ENCODE measurements around the gene PLXDC2.

The PLXDC2 gene

GRCh38 chr10:19815731-19816410, 361 bp upstream of the PLXDC2 start:
- no peak for DNase-seq (ENCODE audit: low read depth in 2 of 2)

DNA sequence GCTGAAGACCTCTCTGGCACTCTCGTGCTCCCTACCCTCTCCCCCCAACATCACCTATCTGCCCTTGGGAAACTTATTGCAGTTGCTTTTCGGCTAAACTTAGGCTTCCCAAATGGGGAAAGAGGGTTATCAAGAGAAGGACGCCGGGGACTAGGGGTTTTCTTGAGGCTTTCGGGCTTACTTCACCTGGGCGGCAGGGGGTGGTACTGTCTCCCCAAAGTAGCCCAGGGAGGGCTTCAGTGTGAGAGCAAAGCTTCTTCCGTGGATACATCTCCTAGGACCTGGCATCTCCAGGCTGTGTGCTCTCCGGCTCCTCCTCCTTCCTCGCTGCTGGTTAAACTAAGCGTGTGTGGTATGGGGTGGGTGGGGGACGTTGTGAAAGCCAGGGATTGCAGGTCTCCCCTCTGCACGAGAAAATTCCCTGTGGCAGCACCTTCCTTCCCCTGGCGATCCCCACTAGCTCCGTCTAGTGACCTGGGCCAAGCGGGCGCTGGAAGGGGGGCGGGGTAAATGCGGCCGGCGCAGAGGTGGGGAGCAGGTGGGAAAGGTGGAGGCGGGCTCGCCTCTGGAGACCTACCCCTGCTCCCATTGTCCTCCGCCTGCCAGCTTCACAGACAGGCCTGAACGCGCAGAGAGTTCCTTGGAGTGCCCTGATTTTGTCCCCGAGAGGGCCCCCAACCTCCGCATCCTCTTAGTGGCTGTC, 1.1 kb downstream of the PLXDC2 start:
- DNase-seq (ENCODE audit: low read depth in 2 of 2), result no peak

- DNase-seq (ENCODE audit: low read depth in 2 of 2), result no peak
Measured at GRCh38 chr10:19818876-19819275, 2.6 kb downstream of the PLXDC2 start.

DNA sequence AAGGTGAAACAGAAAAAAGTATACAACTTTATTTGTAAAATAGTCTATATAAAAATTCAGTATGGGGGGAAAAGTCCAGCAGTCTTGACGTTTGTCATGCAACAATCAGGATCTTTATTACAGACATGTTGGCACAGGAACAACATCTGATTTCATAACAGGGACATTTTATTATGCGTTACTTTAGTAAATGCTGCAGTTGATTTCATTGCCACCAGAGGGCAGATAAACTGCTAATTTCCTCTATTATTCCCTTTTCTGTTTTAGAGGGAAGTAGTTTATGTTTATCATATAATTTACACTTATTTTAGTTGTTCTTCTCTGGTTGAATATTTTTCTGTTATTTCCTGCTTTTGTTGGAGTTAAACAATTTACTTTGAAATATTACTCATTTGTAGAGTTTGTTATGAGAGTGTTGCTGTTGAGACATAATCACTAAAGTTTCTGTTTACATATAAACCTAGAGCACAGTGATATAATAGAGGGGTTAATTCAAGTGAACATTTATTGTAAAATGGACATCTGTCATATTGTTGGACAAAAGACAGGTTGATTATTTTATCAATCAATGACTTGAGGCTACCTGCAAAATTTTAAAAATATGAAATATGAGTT, 3.3 kb downstream of the PLXDC2 start:
- no peak for DNase-seq (ENCODE audit: low read depth in 2 of 2)

DNA sequence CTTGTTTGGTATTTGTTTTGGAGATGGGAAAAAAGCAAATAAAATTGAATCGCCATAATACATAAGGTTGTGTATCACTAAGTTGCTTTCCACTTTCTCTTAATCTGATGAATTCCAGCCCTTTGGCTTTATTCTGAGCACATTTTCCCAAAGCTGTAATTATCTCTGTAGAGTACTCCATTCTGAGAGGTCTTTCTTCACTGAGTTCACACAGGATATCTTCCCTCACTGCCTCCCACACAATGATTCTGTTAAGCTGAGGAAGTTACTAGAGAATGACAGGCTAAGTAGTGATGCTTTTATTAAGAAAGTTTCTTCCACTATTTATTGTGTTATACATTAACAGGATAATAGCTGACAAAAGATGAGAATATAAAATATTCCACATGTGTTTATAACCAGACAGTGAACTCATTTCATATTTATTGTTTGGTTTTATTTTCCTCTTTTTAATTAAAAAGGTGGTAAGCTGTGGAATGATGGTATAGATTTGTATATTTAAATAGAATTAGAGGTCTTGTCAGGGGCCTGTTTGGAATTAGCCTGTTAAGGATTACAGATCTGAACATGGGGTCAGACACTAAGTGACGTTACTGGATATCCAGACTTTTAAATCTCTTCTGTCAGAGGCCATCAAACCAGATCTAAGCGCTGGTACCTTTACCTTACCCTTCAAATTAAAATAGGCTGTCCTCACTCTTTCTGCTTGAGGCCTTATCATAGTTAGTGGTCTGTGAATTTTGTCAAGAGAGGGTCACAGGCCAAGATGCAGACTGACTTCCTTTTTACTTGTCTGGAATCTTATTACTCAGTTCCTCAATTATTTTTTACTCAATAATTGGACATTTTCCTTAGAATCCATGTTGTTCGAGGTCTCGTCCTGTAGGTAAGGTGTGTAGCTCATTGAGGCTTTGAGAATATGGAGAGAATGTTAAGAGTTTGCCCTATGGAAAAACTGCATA, 8.4 kb downstream of the PLXDC2 start:
- DNase-seq (ENCODE audit: low read depth in 2 of 2), result no peak

DNA sequence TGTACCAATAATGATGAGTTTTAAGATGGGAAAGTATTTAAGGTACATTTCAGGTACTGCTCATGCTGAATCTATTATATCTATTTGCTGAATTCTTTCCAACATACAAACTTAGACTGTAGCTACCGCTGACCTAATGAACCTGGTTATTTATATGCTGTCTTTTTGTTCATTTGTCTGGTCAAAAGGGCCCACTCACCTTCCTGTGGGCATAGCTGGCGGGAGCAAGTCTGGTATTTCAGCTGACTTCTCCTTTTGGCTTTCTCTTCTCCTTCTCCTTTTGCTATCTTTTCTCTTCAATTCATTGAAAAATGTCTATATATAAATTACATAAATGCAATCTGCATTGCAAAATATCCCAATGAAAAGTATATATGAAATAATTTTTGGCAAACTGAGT, 9.5 kb downstream of the PLXDC2 start:
- DNase-seq (ENCODE audit: low read depth in 2 of 2), result no peak

GRCh38 chr10:19826712-19827111, 10.5 kb downstream of the PLXDC2 start:
- no peak for DNase-seq (ENCODE audit: low read depth in 2 of 2)

- DNase-seq (ENCODE audit: low read depth in 2 of 2), result no peak
Measured at GRCh38 chr10:19828278-19829049, 12.2 kb downstream of the PLXDC2 start.

GRCh38 chr10:19832699-19833098, 16.5 kb downstream of the PLXDC2 start:
- DNase-seq (ENCODE audit: low read depth in 2 of 2), result no peak

DNA sequence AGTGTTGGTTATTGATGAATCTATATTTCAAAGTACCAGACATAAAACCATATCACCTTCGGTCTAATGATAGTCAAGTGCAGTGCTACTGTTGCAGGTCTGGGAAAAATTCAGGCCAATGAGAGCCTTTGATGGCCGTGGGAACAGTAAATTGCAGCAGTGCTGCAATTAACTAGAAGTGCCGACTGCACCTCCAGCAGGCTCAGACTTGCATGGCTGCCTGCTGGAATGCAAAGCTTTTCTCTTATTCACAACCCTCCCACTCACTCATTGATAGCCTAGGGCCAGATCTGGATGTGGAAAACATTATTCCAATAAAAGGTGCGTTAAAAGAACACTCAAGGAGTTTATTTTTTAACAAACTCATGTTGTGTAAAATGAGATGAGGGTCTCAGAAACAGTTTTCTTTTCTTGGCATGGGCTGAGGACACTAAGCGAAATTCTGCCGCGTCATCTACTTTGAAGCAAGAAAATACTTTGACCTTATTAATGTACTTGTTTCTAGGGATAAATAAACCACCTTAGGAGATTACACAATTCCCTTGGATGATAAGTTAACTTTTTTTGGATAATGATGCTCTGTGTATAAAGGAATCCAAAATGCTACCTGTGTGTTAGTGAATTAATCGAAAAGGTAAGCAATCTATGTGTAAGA, 17.1 kb downstream of the PLXDC2 start:
- DNase-seq (ENCODE audit: low read depth in 2 of 2), result no peak

- DNase-seq (ENCODE audit: low read depth in 2 of 2), result no peak
Measured at GRCh38 chr10:19835952-19836351, 19.7 kb downstream of the PLXDC2 start.

- no peak for DNase-seq (ENCODE audit: low read depth in 2 of 2)
Measured at GRCh38 chr10:19839090-19839489, 22.9 kb downstream of the PLXDC2 start.

GRCh38 chr10:19839552-19839951, 23.3 kb downstream of the PLXDC2 start:
- no peak for DNase-seq (ENCODE audit: low read depth in 2 of 2)

GRCh38 chr10:19840776-19841175, 24.5 kb downstream of the PLXDC2 start:
- no peak for DNase-seq (ENCODE audit: low read depth in 2 of 2)

DNA sequence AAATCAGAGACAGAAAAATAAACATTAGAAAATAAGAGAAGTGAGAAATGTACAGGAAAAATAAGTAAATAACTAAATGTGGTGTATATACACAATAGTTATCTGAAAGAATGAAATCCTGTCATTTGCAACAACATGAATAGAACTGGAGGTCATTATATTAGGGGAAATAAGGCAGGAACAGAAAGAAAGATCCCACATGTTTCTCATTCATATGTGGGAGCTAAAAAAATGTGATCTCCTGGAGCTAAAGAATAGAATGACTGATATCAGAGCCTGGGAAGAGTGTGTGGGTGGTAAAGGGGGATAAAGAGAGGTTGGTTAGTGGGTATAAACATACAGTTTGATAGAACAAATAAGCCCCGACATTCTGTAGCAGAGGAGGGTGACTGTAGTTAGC, 27.3 kb downstream of the PLXDC2 start:
- no peak for DNase-seq (ENCODE audit: low read depth in 2 of 2)

DNA sequence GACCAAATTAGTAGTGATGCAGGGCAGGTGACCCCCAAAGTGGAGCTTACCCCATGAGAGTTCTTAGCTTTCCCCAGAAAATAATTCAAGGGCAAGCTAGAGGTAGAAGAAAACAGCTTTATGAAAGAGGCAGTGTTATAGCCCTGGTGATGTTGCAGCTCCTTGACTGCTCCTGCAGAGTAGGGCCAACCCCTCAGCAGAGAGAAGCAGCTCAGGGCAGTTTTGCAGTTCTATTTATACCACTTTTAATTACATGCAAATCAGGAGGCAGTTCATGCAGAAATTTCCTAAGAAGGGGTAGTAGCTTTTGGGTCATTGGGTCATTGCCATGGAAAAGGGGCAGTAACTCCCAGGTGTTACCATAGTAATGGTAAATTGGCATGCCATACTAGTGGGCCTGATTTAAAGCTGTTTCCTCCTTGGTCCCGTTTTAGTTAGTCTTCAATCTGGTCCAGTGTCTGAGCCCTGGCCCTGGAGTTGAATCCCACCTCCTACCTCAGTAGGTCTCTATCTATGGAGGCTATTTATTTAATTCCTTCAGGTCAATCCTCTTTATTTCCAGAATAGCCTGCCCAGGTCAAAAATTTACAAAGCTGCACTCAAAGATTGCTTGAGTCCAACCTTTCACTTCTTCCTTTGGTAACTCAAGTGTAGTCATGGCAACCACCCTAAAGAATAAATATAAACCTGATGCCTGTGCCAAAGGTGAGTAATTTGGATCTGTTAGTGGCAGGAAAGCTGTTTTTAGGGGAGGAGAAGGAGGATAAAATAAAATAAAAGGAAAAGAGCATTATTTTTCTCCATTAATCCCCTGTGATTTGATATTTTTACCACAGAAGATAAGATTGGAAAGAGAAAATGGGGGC, 29.5 kb downstream of the PLXDC2 start:
- no peak for DNase-seq (ENCODE audit: low read depth in 2 of 2)

- no peak for DNase-seq (ENCODE audit: low read depth in 2 of 2)
Measured at GRCh38 chr10:19847321-19847720, 31.1 kb downstream of the PLXDC2 start.

DNA sequence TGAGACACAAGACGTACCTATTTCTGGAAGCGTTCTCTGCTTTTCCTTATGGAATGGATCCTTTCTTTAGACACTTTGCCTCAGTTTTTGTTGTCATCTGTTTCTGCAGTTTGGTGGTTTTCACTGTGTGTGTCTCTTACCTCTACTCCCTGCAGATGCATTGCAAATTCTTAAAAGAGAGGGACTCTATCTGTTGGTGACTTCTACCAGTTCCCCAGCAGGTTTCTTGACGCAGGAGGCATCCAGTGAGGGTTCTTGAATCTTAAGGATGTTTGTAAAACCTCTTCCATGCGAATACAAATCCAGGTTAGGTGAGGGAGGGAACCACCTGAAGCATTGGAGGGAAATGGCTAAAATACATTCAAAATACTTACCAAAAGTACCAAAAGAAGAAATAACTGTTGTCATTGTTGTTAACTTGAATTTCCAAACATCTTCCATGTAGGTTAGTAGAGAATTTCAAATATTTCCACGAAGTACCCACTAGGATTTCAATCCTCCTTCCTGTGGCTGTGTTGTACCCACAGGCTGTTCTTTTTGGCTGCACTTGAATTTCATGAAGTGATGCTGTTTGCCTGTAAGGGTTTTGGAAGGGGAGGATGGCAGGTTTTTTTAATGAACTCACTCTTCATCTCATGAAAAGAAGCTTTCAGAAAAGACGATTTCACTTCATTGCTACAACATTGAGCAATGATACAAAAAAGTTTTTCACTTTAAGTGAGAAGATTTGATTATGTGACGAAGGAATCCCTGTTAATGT, 32.2 kb downstream of the PLXDC2 start:
- DNase-seq (ENCODE audit: low read depth in 2 of 2), result no peak

DNA sequence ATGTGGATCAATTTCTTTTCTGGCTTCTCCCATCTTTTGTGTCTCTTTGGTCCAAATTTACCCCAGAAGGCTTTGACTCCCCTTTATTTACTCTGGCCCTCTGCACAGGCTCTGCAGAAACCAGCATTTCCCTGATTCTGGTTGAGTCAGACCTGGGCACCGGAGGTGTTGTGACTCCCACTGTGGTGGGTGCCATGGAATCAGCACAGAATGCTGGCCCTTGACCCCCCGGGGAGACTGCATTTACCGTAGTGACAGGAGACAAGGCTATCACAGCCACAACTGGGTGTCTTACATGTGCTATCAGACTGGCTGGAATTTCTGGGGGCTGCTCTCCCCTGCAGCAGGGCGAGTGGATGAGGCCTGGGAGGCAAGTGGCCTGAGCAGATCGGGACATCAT, 37.6 kb downstream of the PLXDC2 start:
- DNase-seq (ENCODE audit: low read depth in 2 of 2), result no peak

All from stimulated activated CD4-positive, alpha-beta T cell treated with anti-CD3 and anti-CD28 coated beads, Interleukin-1b, Interleukin-23, amount 100 ng/mL, for 4 hours (primary cell).